Head of caudate nucleus (tissue), 42 donors: Measurements from ENCODE around the gene FANCC.

Experiments used
- DNase-seq, 42 donors: peaks; one replicate each; pipeline versions ENCODE4 v3.0.0 to v3.0.0-alpha.2; 2020 to 2021; ENCODE audit warnings: mixed read lengths in 7 of 42
- intact Hi-C: fragments of 100-400 bp; cut with DNase I; formaldehyde crosslinking; loops from one replicate; pipeline ENCODE4 v1.15.0; 2022

FANCC gene

GRCh38 chr9:95317119-95317892 is at the start of gene FANCC:
FANCC (minus strand) TSS chr9:95317709; CDS start chr9:95249291, 68,418 bp downstream.
- peak; percentile 76 to 97 (median 94) for DNase-seq
- intact Hi-C loops: loop anchor here (5.0 to 10.0 kb wide), 2 partner anchors 127 to 195 kb away; no protein-coding TSS in a partner anchor

GRCh38 chr9:95366731-95367325 is 49.3 kb upstream of the FANCC start:
- intact Hi-C loops: no loop called here
- peak in 1 of 42 donors; percentile 20 for DNase-seq

- intact Hi-C loops: no loop called here
- no peak for DNase-seq
Measured at GRCh38 chr9:95365766-95366165, 48.3 kb upstream of the FANCC start.

GRCh38 chr9:95363051-95363841 is 45.7 kb upstream of the FANCC start:
- DNase-seq: no peak
- intact Hi-C loops: no loop called here

GRCh38 chr9:95360866-95361265 is 43.4 kb upstream of the FANCC start:
- peak in 1 of 42 donors; percentile 22 for DNase-seq
- intact Hi-C loops: no loop called here

GRCh38 chr9:95357316-95357715 is 39.8 kb upstream of the FANCC start:
- intact Hi-C loops: no loop called here
- peak in 1 of 42 donors; percentile 32 for DNase-seq

GRCh38 chr9:95355500-95355899 is 38.0 kb upstream of the FANCC start:
- intact Hi-C loops: no loop called here
- peak in 1 of 42 donors; percentile 25 for DNase-seq

GRCh38 chr9:95351051-95351450 is 33.5 kb upstream of the FANCC start:
- peak in 1 of 42 donors; percentile 15 for DNase-seq
- intact Hi-C loops: no loop called here

- DNase-seq: peak in 1 of 42 donors; percentile 27
Measured at GRCh38 chr9:95350266-95350665, 32.8 kb upstream of the FANCC start.

GRCh38 chr9:95349091-95350038 is 31.9 kb upstream of the FANCC start:
- DNase-seq: peak in 12 of 42 donors; percentile 4 to 55 (median 20)
- intact Hi-C loops: no loop called here

More at GRCh38 chr9:95350266-95350665, 32.8 kb upstream of the FANCC start:
- intact Hi-C loops: no loop called here

GRCh38 chr9:95346021-95346420 is 28.5 kb upstream of the FANCC start:
- intact Hi-C loops: no loop called here
- DNase-seq: no peak

GRCh38 chr9:95344735-95345325 is 27.3 kb upstream of the FANCC start:
- intact Hi-C loops: no loop called here
- DNase-seq: no peak

GRCh38 chr9:95343725-95344287 is 26.3 kb upstream of the FANCC start:
- no peak for DNase-seq
- intact Hi-C loops: no loop called here

- no peak for DNase-seq
- intact Hi-C loops: no loop called here
Measured at GRCh38 chr9:95342571-95342970, 25.1 kb upstream of the FANCC start.

GRCh38 chr9:95341293-95341962 is 23.9 kb upstream of the FANCC start:
- DNase-seq: peak in 11 of 42 donors; percentile 10 to 53 (median 16)
- intact Hi-C loops: no loop called here

GRCh38 chr9:95338243-95338642 is 20.7 kb upstream of the FANCC start:
- no peak for DNase-seq
- intact Hi-C loops: no loop called here

GRCh38 chr9:95336281-95336680 is 18.8 kb upstream of the FANCC start:
- intact Hi-C loops: no loop called here
- peak in 7 of 42 donors; percentile 16 to 52 (median 29) for DNase-seq
